NT2/D1 (cell line): ENCODE results near the gene DHRS9.

Experiments used
- SUZ12 ChIP-seq: IDR thresholded peaks from 2 replicates; pipeline ENCODE4 v1.6.1; 2011; ENCODE audit not compliant: insufficient read length, insufficient read depth; ENCODE audit errors: extremely low read depth
- YY1 ChIP-seq: IDR thresholded peaks from 2 replicates; pipeline ENCODE4 v1.6.1; 2011; ENCODE audit not compliant: insufficient read length, insufficient read depth

- TF ChIP-seq YY1 (no peak), SUZ12 (no peak)
Measured at GRCh38 chr2:169106563-169107545, 37.5 kb downstream of the DHRS9 start.
